Hepatocyte (in vitro differentiated cells): ENCODE data around the gene ATP6V1D.

Experiments used
- CTCF ChIP-seq: fragments of 200-600 bp; sonication (generic); IDR thresholded peaks from 2 replicates; pipeline ENCODE4 v1.5.1; 2016; ENCODE audit warnings: antibody characterized with exemption, mild to moderate bottlenecking; ENCODE audit not compliant: poor library complexity
- EZH2 ChIP-seq: fragments of 200-600 bp; sonication (generic); IDR thresholded peaks from 2 replicates; pipeline ENCODE4 v1.6.1; 2016; ENCODE audit warnings: antibody characterized with exemption, mild to moderate bottlenecking, borderline replicate concordance
- EZH2phosphoT487 ChIP-seq: fragments of 200-600 bp; sonication (generic); IDR thresholded peaks from one replicate; pipeline ENCODE4 v1.6.1; 2018; ENCODE audit warnings: antibody characterized with exemption, mild to moderate bottlenecking, low read depth, moderate library complexity; ENCODE audit not compliant: unreplicated experiment, severe bottlenecking

- TF ChIP-seq EZH2: no peak
- TF ChIP-seq CTCF: no peak
- TF ChIP-seq EZH2phosphoT487: no peak
These were observed 13.7 kb upstream of the ATP6V1D start for GRCh38 chr14:67373347-67373746.
